DMS79 (cell line): ENCODE measurements around the gene TCF4.

ENCODE experiments used
- DNase-seq: peaks from one replicate; lab custom pipeline; 2025; lab: John Stamatoyannopoulos, UW

The TCF4 gene

GRCh38 chr18:55544014-55544413 is 44.0 kb downstream of the TCF4 start:
- DNase-seq = no peak

- no peak for DNase-seq
Measured at GRCh38 chr18:55543130-55543704, 44.8 kb downstream of the TCF4 start.

GRCh38 chr18:55541571-55541970 is 46.4 kb downstream of the TCF4 start:
- DNase-seq = no peak

- DNase-seq = no peak
Measured at GRCh38 chr18:55539240-55539639, 48.8 kb downstream of the TCF4 start.

GRCh38 chr18:55534996-55535395 is 53.0 kb downstream of the TCF4 start:
- DNase-seq = no peak

GRCh38 chr18:55534547-55534946 is 53.4 kb downstream of the TCF4 start:
- DNase-seq = no peak

- no peak for DNase-seq
Measured at GRCh38 chr18:55530166-55530565, 57.8 kb downstream of the TCF4 start.

- DNase-seq = no peak
Measured at GRCh38 chr18:55529581-55529980, 58.4 kb downstream of the TCF4 start.

GRCh38 chr18:55525845-55526244 is 62.1 kb downstream of the TCF4 start:
- DNase-seq = no peak

GRCh38 chr18:55524353-55525073 is 63.5 kb downstream of the TCF4 start:
- no peak for DNase-seq

- no peak for DNase-seq
Measured at GRCh38 chr18:55523001-55523400, 65.0 kb downstream of the TCF4 start.

GRCh38 chr18:55522011-55522410 is 66.0 kb downstream of the TCF4 start:
- DNase-seq = no peak

- no peak for DNase-seq
Measured at GRCh38 chr18:55517055-55517454, 70.9 kb downstream of the TCF4 start.

- no peak for DNase-seq
Measured at GRCh38 chr18:55515941-55516710, 71.9 kb downstream of the TCF4 start.

GRCh38 chr18:55515214-55515613 is 72.8 kb downstream of the TCF4 start:
- DNase-seq = no peak

GRCh38 chr18:55513161-55513560 is 74.8 kb downstream of the TCF4 start:
- DNase-seq = no peak

- no peak for DNase-seq
Measured at GRCh38 chr18:55511277-55511676, 76.7 kb downstream of the TCF4 start.

- DNase-seq = peak; percentile 36
Measured at GRCh38 chr18:55510809-55511208, 77.2 kb downstream of the TCF4 start.

GRCh38 chr18:55509631-55510324 is 78.2 kb downstream of the TCF4 start:
- no peak for DNase-seq

GRCh38 chr18:55508651-55509050 is 79.3 kb downstream of the TCF4 start:
- DNase-seq = no peak

- DNase-seq = no peak
Measured at GRCh38 chr18:55506074-55506473, 81.9 kb downstream of the TCF4 start.

- no peak for DNase-seq
Measured at GRCh38 chr18:55504808-55505207, 83.2 kb downstream of the TCF4 start.
